WI38 (cell line): ENCODE measurements around the gene EGFL8.
"Not testable (repeated sequence)": the region's sequence is repeated elsewhere in the genome, so short reads cannot be mapped to it uniquely, and the experiment has no call there.

Source experiments
- H3K4me3 ChIP-seq: 2 replicates; pipeline ENCODE4 v1.5.1; 2011; ENCODE audit warnings: low read depth, mild to moderate bottlenecking, control low read depth, low read length
- TF ChIP-seq, protein P1 (sequence below): IDR thresholded peaks from 2 replicates; pipeline ENCODE4 v1.5.1; 2012; ENCODE audit warnings: low read depth, mild to moderate bottlenecking, control low read depth, low read length

EGFL8 gene

DNA sequence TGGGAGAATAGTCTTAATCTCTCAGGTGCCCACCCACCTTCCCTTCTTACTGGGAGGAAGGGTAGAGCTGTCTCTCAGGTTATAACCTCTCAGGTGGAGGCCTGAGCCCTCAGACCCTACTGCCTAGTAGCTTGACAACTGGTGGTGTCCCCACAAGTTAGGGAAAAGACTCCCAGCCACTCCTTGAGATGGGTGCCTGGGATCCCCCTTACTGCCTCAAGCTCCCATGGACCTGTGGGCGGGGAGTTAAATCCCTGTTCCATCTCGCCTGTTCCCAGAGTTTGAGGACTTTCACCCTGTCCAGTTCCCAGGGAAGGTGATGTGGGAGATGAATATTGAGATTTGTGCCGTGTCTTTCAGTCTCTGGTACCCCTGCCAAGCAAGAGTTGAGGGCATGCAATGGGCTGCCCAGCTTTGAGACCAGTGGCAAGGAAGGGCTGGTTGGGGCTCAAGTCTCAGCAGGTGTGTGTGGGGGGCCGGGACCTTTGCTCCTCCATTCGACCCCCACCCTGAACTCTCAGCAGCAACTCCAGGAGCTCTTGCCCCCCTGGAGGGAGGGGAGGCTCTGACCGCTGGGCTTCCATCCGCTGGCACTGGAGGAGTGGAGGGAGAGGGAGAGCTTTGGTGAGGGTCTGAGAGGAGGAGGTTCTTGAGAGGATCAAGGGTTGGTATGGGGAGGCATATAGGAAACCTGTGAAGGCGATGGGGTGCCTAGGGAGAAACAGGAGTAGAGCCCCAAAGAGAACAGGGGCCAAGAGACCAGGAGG lies 26.7 kb downstream of the EGFL8 start:
- TF ChIP-seq, protein P1, sequence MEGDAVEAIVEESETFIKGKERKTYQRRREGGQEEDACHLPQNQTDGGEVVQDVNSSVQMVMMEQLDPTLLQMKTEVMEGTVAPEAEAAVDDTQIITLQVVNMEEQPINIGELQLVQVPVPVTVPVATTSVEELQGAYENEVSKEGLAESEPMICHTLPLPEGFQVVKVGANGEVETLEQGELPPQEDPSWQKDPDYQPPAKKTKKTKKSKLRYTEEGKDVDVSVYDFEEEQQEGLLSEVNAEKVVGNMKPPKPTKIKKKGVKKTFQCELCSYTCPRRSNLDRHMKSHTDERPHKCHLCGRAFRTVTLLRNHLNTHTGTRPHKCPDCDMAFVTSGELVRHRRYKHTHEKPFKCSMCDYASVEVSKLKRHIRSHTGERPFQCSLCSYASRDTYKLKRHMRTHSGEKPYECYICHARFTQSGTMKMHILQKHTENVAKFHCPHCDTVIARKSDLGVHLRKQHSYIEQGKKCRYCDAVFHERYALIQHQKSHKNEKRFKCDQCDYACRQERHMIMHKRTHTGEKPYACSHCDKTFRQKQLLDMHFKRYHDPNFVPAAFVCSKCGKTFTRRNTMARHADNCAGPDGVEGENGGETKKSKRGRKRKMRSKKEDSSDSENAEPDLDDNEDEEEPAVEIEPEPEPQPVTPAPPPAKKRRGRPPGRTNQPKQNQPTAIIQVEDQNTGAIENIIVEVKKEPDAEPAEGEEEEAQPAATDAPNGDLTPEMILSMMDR: no peak
- no peak overlapping the region for H3K4me3 ChIP-seq

DNA sequence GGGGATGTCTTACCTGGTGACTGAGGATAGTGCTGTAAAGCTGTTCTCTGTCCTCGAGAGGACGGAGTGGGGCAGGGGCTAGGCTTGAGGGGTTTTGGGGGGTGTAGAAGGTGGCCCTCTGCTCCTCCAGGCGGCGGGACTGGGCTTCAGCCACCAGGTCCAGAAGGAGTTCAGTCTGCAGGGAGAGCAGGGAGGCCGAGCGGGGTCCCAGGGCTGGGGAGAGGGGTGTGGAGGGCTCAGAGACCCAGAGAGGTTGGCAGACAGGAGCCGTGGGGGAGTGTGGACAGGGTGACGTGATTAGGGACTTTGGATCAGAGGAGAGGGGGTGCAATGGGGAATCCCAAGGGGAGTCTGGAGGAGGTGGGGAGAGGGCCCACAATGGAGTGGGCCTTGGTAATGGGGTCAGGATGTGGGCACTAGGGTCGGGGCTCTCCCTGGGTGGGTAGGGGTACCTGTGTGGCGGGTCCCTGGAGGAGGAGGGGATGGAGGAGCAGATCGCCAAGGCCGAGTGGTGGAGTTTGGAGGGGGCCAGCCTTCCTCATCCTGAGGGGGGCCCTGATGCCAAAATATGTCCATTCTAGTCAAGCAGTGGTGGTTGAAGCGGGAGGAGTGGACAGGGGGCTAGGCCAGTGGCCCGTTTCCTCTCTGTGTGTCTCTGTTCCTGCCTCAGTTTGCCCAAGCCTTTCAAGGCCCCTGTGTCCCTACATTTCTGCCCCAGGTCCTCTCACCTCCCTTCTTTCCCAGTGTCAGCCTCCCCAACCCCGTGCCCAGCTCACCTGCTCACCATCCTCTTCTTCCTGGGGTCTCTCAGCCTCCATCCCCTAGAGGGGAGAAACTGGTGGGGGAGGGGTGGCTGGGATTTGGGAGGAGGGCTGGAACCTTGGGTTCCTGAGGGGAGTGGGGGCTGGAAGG lies 27.6 kb downstream of the EGFL8 start:
- no peak overlapping the region for H3K4me3 ChIP-seq
- TF ChIP-seq, protein P1: no peak

DNA sequence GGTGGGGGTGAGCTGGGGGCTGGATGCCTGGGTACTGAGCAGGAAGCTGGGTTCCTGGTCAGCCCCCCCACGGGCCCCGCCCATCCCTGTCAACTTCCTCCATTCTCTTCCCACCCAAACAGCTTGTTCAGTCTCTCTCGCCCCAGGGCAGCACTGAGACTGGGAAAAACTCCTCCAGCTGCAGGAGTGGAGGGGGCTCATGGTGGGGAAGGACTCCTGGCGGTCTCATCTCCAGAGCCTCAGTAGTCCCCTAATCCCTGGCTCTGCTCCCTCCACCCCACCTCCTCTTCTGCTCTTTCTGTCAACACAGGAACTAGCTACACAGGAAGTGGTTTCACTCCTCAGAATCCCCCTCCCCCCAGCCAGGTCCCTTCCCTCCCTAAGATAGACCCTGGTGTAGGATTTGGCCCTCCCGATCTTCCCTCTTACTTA lies 28.2 kb downstream of the EGFL8 start, which contains the start of gene GPSM3:
GPSM3 (minus strand) TSS at position 36 of the 432 bp plus-strand sequence. CDS start 130 bp downstream, outside the sequence.
- H3K4me3 ChIP-seq: peak within 1 kb of the TSS; percentile 30; the same call in 1 of the 2 replicates

DNA sequence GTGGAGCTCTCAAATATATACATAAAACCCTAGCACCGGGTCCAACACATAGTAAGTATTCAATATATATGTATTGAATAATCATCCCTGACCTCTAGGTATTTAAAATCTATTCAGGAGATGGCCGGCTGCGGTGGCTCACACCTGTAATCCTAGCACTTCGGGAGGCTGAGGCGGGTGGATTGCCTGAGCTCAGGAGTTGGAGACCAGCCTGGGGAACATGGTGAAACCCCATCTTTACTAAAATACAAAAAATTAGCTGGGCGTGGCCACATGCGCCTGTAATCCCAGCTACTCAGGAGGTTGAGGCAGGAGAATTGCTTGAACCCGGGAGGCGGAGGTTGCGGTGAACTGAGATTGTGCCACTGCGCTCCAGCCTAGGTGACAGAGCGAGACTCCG lies 28.7 kb downstream of the EGFL8 start:
- not testable (repeated sequence) for H3K4me3 ChIP-seq

More for the DNA sequence above, 28.2 kb downstream of the EGFL8 start, which contains the start of gene GPSM3:
- TF ChIP-seq, protein P1: no peak

DNA sequence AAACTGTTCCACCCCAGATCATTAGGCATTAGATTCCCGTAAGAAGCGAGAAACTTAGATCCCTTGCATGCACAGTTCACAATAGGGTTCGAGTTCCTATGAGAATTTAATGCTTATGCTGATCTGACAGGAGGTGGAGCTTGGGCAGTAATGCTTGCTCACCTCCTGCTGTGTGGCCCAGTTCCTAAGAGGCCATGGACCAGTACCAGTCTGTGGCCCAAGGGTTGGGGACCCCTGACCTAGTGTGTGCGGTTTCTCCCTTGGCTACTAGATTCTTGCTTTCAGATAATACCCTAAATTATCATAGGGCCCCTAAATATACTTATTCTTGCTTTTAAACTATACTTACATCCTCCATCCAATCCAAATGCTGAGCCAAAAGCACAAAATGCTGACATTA lies 30.0 kb downstream of the EGFL8 start:
- no peak overlapping the region for H3K4me3 ChIP-seq
- TF ChIP-seq, protein P1: no peak

DNA sequence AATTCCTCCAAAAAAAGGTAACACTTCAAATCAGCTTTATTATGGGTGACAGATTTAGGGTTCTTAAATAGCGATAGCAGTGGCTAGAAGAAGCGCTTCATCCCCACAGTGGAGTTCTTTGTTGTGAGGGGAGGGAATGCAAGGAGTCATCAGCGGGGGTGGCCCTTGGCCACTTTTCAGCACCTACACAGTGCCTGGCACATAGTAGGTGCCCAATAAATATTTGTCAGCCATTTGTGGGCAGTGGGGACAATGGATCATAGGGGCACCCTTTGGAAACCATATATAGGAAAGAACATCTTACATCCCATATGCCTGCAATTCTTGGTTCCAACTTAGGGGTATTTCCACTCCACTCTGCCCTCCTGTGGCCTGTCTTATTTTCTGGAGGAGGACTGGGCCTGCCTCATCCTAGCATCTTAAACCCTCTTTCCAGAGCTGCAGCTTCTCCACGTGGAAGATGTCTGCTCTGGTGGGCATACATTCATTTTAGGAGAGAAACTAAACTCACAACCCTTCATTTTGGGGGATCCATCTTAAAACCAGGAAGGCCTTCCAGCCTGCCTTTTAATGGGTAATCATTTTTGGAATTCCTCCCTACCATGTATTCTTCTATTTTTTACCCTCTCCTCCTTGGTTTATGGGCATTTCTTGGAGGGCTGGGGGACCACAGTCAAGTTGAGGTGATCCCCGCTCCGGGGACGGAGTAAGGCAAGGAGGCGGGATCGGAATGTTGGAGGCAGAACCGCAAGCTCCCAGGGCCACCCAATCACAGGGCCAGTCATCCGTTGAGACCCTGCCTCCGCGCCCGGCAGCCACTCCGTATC lies 30.6 kb downstream of the EGFL8 start:
- TF ChIP-seq, protein P1: peak; percentile 45
- H3K4me3 ChIP-seq: peak overlapping the region; percentile 46

DNA sequence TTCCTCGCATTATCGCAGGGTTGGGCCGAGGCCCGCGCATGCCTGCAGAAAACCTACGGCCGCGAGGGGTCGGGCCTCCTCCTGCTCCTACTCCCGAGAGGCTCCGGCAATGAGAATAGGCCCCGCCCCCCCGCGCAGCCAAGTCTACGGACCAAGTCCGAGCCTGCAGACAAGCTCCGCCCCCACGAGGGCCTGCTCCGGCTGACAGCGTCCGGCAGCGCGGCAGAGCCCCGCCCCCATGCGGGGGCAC lies 31.2 kb downstream of the EGFL8 start:
- H3K4me3 ChIP-seq: no peak overlapping the region; the same call in 1 of the 2 replicates
- TF ChIP-seq, protein P1: peak; percentile 26; the same call in 1 of the 2 replicates
